ENCODE results near the gene HCAR2.
A peak's percentile ranks its signal among the peaks of the same experiment; 100 is the strongest.
"Not testable (repeated sequence)": the region's sequence is repeated elsewhere in the genome, so short reads cannot be mapped to it uniquely, and the experiment has no call there.

Gene HCAR2

GRCh38 chr12:122702890-122703611 lies at the start of gene HCAR2:
TSS of gene HCAR2 (minus strand) at chr12:122703357. CDS start at chr12:122703283, 74 bp downstream.
- DNase-seq: peak; percentile 92

GRCh38 chr12:122752464-122753318 lies 49.5 kb upstream of the HCAR2 start, which contains the start of gene DENR:
TSS of gene DENR (plus strand) at chr12:122752824. CDS start at chr12:122753702, 878 bp downstream.
- peak; percentile 98 for DNase-seq

- not testable (repeated sequence) for DNase-seq
Measured at GRCh38 chr12:122750781-122751515, 47.8 kb upstream of the HCAR2 start.

GRCh38 chr12:122749569-122750332 lies 46.6 kb upstream of the HCAR2 start:
- DNase-seq: no peak

- DNase-seq: peak; percentile 44
Measured at GRCh38 chr12:122747224-122748135, 44.3 kb upstream of the HCAR2 start.

GRCh38 chr12:122743895-122744525 lies 40.9 kb upstream of the HCAR2 start:
- peak; percentile 87 for DNase-seq

GRCh38 chr12:122740351-122740750 lies 37.2 kb upstream of the HCAR2 start:
- DNase-seq: peak; percentile 44

- no peak for DNase-seq
Measured at GRCh38 chr12:122738571-122738970, 35.4 kb upstream of the HCAR2 start.

- DNase-seq: no peak
Measured at GRCh38 chr12:122732611-122733010, 29.5 kb upstream of the HCAR2 start.

GRCh38 chr12:122732170-122732569 lies 29.0 kb upstream of the HCAR2 start:
- DNase-seq: peak; percentile 63

GRCh38 chr12:122730215-122731014 lies 27.3 kb upstream of the HCAR2 start, which contains the start of gene HCAR1:
TSS of gene HCAR1 (minus strand) at chr12:122730844. CDS start at chr12:122730339, 505 bp downstream.
- DNase-seq: no peak

- no peak for DNase-seq
Measured at GRCh38 chr12:122729583-122730214, 26.5 kb upstream of the HCAR2 start.

- DNase-seq: peak; percentile 63
Measured at GRCh38 chr12:122726080-122726558, 23.0 kb upstream of the HCAR2 start.

- peak; percentile 35 for DNase-seq
Measured at GRCh38 chr12:122725452-122726079, 22.4 kb upstream of the HCAR2 start.

- DNase-seq: no peak
Measured at GRCh38 chr12:122724641-122725243, 21.6 kb upstream of the HCAR2 start.

- DNase-seq: peak; percentile 58
Measured at GRCh38 chr12:122722387-122722786, 19.2 kb upstream of the HCAR2 start.

- no peak for DNase-seq
Measured at GRCh38 chr12:122721057-122721545, 17.9 kb upstream of the HCAR2 start.

- peak; percentile 94 for DNase-seq
Measured at GRCh38 chr12:122716658-122717057, 13.5 kb upstream of the HCAR2 start, which contains the start of gene HCAR3. TSS of gene HCAR3 (minus strand) at chr12:122716811. CDS start at chr12:122716737, 74 bp downstream.

Data from inflammatory macrophage treated with lipopolysaccharide for 4 hours (primary cell).